ENCODE results near the gene YWHAE.
"Not testable (repeated sequence)": the region's sequence is repeated elsewhere in the genome, so short reads cannot be mapped to it uniquely, and the experiment has no call there.

DNA sequence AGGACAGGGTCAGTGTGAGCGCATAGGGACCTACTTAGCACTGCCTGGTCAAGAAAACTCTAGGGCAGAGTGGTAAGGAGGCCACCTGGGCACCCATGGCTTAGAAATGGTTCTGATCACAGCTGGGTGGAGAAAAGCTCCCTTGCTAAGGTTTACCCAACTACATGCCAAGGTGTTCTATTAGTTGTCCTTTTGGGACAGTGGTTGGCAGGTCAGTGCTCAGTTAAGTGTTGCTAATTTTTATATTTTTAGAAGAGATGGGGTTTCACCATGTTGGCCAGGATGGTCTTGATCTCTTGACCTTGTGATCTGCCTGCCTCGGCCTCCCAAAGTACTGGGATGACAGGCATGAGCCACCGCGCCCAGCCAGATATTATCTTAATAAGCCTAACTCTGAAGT is 45.7 kb upstream of the YWHAE start:
- TF ChIP-seq, protein P1, sequence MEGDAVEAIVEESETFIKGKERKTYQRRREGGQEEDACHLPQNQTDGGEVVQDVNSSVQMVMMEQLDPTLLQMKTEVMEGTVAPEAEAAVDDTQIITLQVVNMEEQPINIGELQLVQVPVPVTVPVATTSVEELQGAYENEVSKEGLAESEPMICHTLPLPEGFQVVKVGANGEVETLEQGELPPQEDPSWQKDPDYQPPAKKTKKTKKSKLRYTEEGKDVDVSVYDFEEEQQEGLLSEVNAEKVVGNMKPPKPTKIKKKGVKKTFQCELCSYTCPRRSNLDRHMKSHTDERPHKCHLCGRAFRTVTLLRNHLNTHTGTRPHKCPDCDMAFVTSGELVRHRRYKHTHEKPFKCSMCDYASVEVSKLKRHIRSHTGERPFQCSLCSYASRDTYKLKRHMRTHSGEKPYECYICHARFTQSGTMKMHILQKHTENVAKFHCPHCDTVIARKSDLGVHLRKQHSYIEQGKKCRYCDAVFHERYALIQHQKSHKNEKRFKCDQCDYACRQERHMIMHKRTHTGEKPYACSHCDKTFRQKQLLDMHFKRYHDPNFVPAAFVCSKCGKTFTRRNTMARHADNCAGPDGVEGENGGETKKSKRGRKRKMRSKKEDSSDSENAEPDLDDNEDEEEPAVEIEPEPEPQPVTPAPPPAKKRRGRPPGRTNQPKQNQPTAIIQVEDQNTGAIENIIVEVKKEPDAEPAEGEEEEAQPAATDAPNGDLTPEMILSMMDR (IDR thresholded peaks at IDR 0.05), result not testable (repeated sequence)
- TF ChIP-seq POLR2A (IDR thresholded peaks at IDR 0.05), result not testable (repeated sequence)

Measured in uterus (tissue), 2 donors.